Measurements from ENCODE around the gene SYTL4.

Gene SYTL4

GRCh38 chrX:100687546-100687945, 44.4 kb downstream of the SYTL4 start:
- no peak for DNase-seq

GRCh38 chrX:100687128-100687527, 44.8 kb downstream of the SYTL4 start:
- DNase-seq = no peak

- no peak for DNase-seq
Measured at GRCh38 chrX:100685997-100686305, 46.0 kb downstream of the SYTL4 start.

- peak; percentile 9 for DNase-seq
Measured at GRCh38 chrX:100685284-100685996, 46.5 kb downstream of the SYTL4 start.

- no peak for DNase-seq
Measured at GRCh38 chrX:100682939-100683338, 49.0 kb downstream of the SYTL4 start.

GRCh38 chrX:100681599-100681998, 50.3 kb downstream of the SYTL4 start:
- no peak for DNase-seq

GRCh38 chrX:100680756-100681155, 51.2 kb downstream of the SYTL4 start:
- DNase-seq = no peak

GRCh38 chrX:100677611-100678181, 54.2 kb downstream of the SYTL4 start:
- DNase-seq = no peak

GRCh38 chrX:100674705-100675104, 57.2 kb downstream of the SYTL4 start:
- no peak for DNase-seq

- DNase-seq = no peak
Measured at GRCh38 chrX:100673397-100673953, 58.4 kb downstream of the SYTL4 start.

- no peak for DNase-seq
Measured at GRCh38 chrX:100672966-100673365, 59.0 kb downstream of the SYTL4 start.

GRCh38 chrX:100663642-100664041, 68.3 kb downstream of the SYTL4 start:
- DNase-seq = peak; percentile 17

- no peak for DNase-seq
Measured at GRCh38 chrX:100662796-100663195, 69.1 kb downstream of the SYTL4 start.

GRCh38 chrX:100662170-100662569, 69.8 kb downstream of the SYTL4 start:
- DNase-seq = no peak

GRCh38 chrX:100659431-100660137, 72.3 kb downstream of the SYTL4 start:
- no peak for DNase-seq

- DNase-seq = peak; percentile 56
Measured at GRCh38 chrX:100658941-100659381, 73.0 kb downstream of the SYTL4 start.

GRCh38 chrX:100654261-100654660, 77.7 kb downstream of the SYTL4 start:
- DNase-seq = no peak

GRCh38 chrX:100652266-100652665, 79.7 kb downstream of the SYTL4 start:
- DNase-seq = no peak

GRCh38 chrX:100650841-100651240, 81.1 kb downstream of the SYTL4 start:
- no peak for DNase-seq

GRCh38 chrX:100649550-100650356, 82.2 kb downstream of the SYTL4 start:
- DNase-seq = no peak

- DNase-seq = peak; percentile 7
Measured at GRCh38 chrX:100648458-100649417, 83.2 kb downstream of the SYTL4 start.

- peak; percentile 27 for DNase-seq
Measured at GRCh38 chrX:100647739-100648138, 84.2 kb downstream of the SYTL4 start.

Measured in NCI-H2029 (cell line).